22Rv1 (cell line): Measurements from ENCODE around the gene UNC13D.

Source experiments
- ZFX ChIP-seq: fragments of 450-650 bp; IDR thresholded peaks from 2 replicates; pipeline ENCODE4 v1.6.1; 2017; ENCODE audit warnings: antibody characterized with exemption, borderline replicate concordance
- TF ChIP-seq, protein P1 (sequence below): fragments of 450-650 bp; IDR thresholded peaks from 2 replicates; pipeline ENCODE4 v1.5.1; 2017; ENCODE audit warnings: mild to moderate bottlenecking

DNA sequence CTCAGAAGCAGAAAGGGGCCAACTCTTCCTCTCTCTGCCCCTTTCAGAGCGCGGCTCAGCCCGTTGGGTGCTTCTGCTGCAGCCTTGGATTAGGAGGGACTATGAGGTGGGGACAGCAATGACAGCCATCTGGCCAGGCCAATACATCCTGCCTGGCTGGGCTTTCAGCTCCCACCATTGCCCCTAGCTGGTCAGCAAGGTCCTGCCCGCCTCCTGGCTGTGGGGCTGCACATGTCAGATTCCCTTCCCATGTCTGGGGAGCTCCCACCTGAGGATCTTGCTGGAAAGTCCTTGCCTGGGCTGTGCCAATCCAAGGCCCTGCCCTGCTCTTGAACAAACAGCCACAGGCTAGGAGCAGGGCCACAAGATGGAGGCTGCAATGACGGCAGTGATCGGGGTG lies 44.3 kb upstream of the UNC13D start:
- TF ChIP-seq, protein P1, sequence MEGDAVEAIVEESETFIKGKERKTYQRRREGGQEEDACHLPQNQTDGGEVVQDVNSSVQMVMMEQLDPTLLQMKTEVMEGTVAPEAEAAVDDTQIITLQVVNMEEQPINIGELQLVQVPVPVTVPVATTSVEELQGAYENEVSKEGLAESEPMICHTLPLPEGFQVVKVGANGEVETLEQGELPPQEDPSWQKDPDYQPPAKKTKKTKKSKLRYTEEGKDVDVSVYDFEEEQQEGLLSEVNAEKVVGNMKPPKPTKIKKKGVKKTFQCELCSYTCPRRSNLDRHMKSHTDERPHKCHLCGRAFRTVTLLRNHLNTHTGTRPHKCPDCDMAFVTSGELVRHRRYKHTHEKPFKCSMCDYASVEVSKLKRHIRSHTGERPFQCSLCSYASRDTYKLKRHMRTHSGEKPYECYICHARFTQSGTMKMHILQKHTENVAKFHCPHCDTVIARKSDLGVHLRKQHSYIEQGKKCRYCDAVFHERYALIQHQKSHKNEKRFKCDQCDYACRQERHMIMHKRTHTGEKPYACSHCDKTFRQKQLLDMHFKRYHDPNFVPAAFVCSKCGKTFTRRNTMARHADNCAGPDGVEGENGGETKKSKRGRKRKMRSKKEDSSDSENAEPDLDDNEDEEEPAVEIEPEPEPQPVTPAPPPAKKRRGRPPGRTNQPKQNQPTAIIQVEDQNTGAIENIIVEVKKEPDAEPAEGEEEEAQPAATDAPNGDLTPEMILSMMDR: no peak
- no peak for TF ChIP-seq ZFX
